Measurements from ENCODE around the gene LYPD5.

DNA sequence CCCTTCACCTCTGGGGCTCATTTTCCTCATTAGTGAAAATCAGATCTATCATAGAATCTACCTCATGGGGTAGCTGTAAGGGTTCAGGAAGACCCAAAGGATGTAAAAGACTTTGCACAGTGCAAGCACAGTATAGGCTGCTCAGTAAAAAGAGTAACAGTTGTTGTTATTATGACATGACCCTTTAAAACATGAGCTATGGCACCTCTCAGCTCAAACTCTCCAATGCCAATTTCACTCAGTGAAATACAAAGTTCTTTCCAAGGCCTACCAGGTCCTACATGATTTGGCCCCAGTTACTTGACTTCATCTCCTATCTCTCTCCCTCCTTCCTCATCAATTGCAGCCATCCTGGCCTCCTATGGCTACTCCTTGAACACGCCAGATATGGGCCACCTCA lies 52.3 kb downstream of the LYPD5 start:
- no peak for TF ChIP-seq POLR2A (IDR thresholded peaks at IDR 0.05)
- TF ChIP-seq, protein P1, sequence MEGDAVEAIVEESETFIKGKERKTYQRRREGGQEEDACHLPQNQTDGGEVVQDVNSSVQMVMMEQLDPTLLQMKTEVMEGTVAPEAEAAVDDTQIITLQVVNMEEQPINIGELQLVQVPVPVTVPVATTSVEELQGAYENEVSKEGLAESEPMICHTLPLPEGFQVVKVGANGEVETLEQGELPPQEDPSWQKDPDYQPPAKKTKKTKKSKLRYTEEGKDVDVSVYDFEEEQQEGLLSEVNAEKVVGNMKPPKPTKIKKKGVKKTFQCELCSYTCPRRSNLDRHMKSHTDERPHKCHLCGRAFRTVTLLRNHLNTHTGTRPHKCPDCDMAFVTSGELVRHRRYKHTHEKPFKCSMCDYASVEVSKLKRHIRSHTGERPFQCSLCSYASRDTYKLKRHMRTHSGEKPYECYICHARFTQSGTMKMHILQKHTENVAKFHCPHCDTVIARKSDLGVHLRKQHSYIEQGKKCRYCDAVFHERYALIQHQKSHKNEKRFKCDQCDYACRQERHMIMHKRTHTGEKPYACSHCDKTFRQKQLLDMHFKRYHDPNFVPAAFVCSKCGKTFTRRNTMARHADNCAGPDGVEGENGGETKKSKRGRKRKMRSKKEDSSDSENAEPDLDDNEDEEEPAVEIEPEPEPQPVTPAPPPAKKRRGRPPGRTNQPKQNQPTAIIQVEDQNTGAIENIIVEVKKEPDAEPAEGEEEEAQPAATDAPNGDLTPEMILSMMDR (IDR thresholded peaks at IDR 0.05 in 4 of 5, conservative IDR thresholded peaks at IDR 0.05 in 1 of 5) = no peak
